Measurements from ENCODE around the gene RASA3. TPM values are rescaled to one million over a fixed set of nuclear protein-coding genes. Genes with fewer than 3 reads are reported as not detected.

Gene RASA3
- total and polyA plus RNA-seq, 9 of the 15 experiments (the other 6 are each of a cell fraction or from before 2014, with no cell fraction given): 0.72 to 25.3 (median 14.4) TPM

DNA sequence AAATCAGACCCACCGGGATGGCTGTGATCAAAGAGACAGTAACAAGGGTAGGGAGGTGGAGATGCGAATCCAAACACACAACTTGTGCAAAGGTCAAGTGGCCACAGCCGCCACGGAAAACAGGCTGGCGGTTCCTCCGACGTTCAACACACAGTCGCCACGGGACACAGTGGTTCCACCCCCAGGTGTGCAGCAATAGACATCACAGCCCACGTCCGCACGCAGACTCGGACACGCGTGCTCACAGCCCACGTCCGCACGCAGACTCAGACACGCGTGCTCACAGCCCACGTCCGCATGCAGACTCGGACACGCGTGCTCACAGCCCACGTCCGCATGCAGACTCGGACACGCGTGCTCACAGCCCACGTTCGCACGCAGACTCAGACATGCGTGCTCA is 70.1 kb downstream of the RASA3 start:
- ChIA-PET POLR2A (no interaction called here), CTCF (ENCODE audit: low intra/inter-chr PET ratio) (no interaction called here)
- no peak for FAIRE-seq
- no peak for TF ChIP-seq HOXB6 (CRISPR knock-in tag; IDR thresholded peaks at IDR 0.05; ENCODE audit: borderline replicate concordance)
- no peak for TF ChIP-seq NCOR1 (IDR thresholded peaks at IDR 0.05)
- no peak for TF ChIP-seq CREB3L1 (IDR thresholded peaks at IDR 0.05; ENCODE audit: borderline replicate concordance, low read depth)
- Histone ChIP-seq H2AFZ (ENCODE audit: low read depth, low read length) (no peak overlapping the region), H3K79me2 (ENCODE audit: control insufficient read depth, insufficient read depth, low read length) (peaks cover 54% of the 10 kb centered on the region), H4K20me1 (replicated peaks; ENCODE audit: control insufficient read depth, insufficient read depth, low read length) (no peaks in the 10 kb centered on the region), H3K9me1 (ENCODE audit: control insufficient read depth, insufficient read depth, low read length) (no peaks in the 10 kb centered on the region), H3K4me1 (replicated peaks in 1 of 2; ENCODE audit: control insufficient read depth in 2 of 2, insufficient read depth in 2 of 2, low read length in 2 of 2) (peaks cover 18 to 79% of the 10 kb centered on the region in 2 experiments), H3K36me3 (ENCODE audit: control insufficient read depth, insufficient read depth, low read length) (no peaks in the 10 kb centered on the region), H3K9ac (ENCODE audit: insufficient read depth in 1 of 2, low read depth in 2 of 2, low read length in 2 of 2) (no peak overlapping the region), H3K27ac (ENCODE audit: extremely low read depth, low read depth, low read length) (no peak overlapping the region), H3K27me3 (ENCODE audit: control insufficient read depth in 2 of 2, insufficient read depth in 2 of 2, low read length in 2 of 2) (no peaks in the 10 kb centered on the region), H3K4me3 (no peak overlapping the region), H3K4me2 (ENCODE audit: insufficient read depth, low read length) (no peak overlapping the region), H3K9me3 (replicated peaks; ENCODE audit: control insufficient read depth, insufficient read depth, low read depth, low read length) (no peaks in the 10 kb centered on the region)
- DNase-seq (ENCODE audit: extremely low read depth in 1 of 4, low spot score in 3 of 4): no peak
- intact Hi-C loops (cut with micrococcal nuclease): no loop called here
- in situ Hi-C loops (cut with MboI): no loop called here
- BruUV-seq (replicated peaks): no TSS peak
- no peak for ATAC-seq
- 94% methylated on average over 15 of the region's 34 CpGs for WGBS (ENCODE audit: insufficient coverage, low coverage, missing lambda C conversion rate)

- intact Hi-C loops (cut with micrococcal nuclease): no loop called here
- TF ChIP-seq ZNF79 (CRISPR knock-in tag; IDR thresholded peaks at IDR 0.05; ENCODE audit: low read depth) (no peak), ZBTB49 (CRISPR knock-in tag; IDR thresholded peaks at IDR 0.05; ENCODE audit: borderline replicate concordance) (no peak), ZNF143 (CRISPR knock-in tag; IDR thresholded peaks at IDR 0.05) (no peak), MTA3 (IDR thresholded peaks at IDR 0.05; ENCODE audit: borderline replicate concordance) (no peak), ZNF57 (CRISPR knock-in tag; IDR thresholded peaks at IDR 0.05) (no peak), SRSF1 (IDR thresholded peaks at IDR 0.05; ENCODE audit: low read depth, low read length) (no peak), ZNF785 (CRISPR knock-in tag; IDR thresholded peaks at IDR 0.05) (no peak), LARP7 (IDR thresholded peaks at IDR 0.05) (no peak), TEAD1 (CRISPR knock-in tag; IDR thresholded peaks at IDR 0.05) (no peak), SP1 (CRISPR knock-in tag; IDR thresholded peaks at IDR 0.05) (no peak)
- TF ChIP-seq, protein P1, sequence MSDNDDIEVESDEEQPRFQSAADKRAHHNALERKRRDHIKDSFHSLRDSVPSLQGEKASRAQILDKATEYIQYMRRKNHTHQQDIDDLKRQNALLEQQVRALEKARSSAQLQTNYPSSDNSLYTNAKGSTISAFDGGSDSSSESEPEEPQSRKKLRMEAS (CRISPR knock-in tag; IDR thresholded peaks at IDR 0.05): no peak
Measured at GRCh38 chr13:114061744-114062143, 70.7 kb downstream of the RASA3 start.

More at GRCh38 chr13:114061744-114062143, 70.7 kb downstream of the RASA3 start:
- H3K9me1 ChIP-seq (ENCODE audit: control insufficient read depth, insufficient read depth, low read length): no peaks in the 10 kb centered on the region
- no peaks in the 10 kb centered on the region for H4K20me1 ChIP-seq (replicated peaks; ENCODE audit: control insufficient read depth, insufficient read depth, low read length)
- H3K4me2 ChIP-seq (ENCODE audit: insufficient read depth, low read length): no peak overlapping the region
- H3K9ac ChIP-seq (ENCODE audit: insufficient read depth in 1 of 2, low read depth in 2 of 2, low read length in 2 of 2): no peak overlapping the region
- ChIA-PET CTCF (ENCODE audit: low intra/inter-chr PET ratio) (no interaction called here), POLR2A (interaction anchor here (0.6 kb wide), 1 partner anchor 11 kb away, joined by 3 read pairs; no protein-coding TSS in a partner anchor)
- no TSS peak for BruUV-seq (replicated peaks)
- no peaks in the 10 kb centered on the region for H3K36me3 ChIP-seq (ENCODE audit: control insufficient read depth, insufficient read depth, low read length)
- no peaks in the 10 kb centered on the region for H3K27me3 ChIP-seq (ENCODE audit: control insufficient read depth in 2 of 2, insufficient read depth in 2 of 2, low read length in 2 of 2)
- no peak for DNase-seq (ENCODE audit: extremely low read depth in 1 of 4, low spot score in 3 of 4)
- peaks cover 54% of the 10 kb centered on the region for H3K79me2 ChIP-seq (ENCODE audit: control insufficient read depth, insufficient read depth, low read length)
- FAIRE-seq: no peak
- no peaks in the 10 kb centered on the region for H3K9me3 ChIP-seq (replicated peaks; ENCODE audit: control insufficient read depth, insufficient read depth, low read depth, low read length)
- 98% methylated on average over 9 of the region's 20 CpGs for WGBS (ENCODE audit: insufficient coverage, low coverage, missing lambda C conversion rate)
- ATAC-seq: no peak
- no peak overlapping the region for H2AFZ ChIP-seq (ENCODE audit: low read depth, low read length)
- no peak overlapping the region for H3K27ac ChIP-seq (ENCODE audit: extremely low read depth, low read depth, low read length)
- in situ Hi-C loops (cut with MboI): no loop called here
- peaks cover 21 to 80% of the 10 kb centered on the region in 2 experiments for H3K4me1 ChIP-seq (replicated peaks in 1 of 2; ENCODE audit: control insufficient read depth in 2 of 2, insufficient read depth in 2 of 2, low read length in 2 of 2)
- no peak overlapping the region for H3K4me3 ChIP-seq

Measured in K562 (cell line).